SHP77 (cell line): Measurements from ENCODE around the gene SYF2.
"Not testable (repeated sequence)": the region's sequence is repeated elsewhere in the genome, so short reads cannot be mapped to it uniquely, and the experiment has no call there.

Experiments
- DNase-seq, 2 experiments: peaks; one replicate each; lab custom pipeline; 2025; lab: John Stamatoyannopoulos, UW

Gene SYF2

GRCh38 chr1:25246600-25247023, 14.3 kb upstream of the SYF2 start:
- DNase-seq: peak in 1 of 2 experiments; percentile 28

DNA sequence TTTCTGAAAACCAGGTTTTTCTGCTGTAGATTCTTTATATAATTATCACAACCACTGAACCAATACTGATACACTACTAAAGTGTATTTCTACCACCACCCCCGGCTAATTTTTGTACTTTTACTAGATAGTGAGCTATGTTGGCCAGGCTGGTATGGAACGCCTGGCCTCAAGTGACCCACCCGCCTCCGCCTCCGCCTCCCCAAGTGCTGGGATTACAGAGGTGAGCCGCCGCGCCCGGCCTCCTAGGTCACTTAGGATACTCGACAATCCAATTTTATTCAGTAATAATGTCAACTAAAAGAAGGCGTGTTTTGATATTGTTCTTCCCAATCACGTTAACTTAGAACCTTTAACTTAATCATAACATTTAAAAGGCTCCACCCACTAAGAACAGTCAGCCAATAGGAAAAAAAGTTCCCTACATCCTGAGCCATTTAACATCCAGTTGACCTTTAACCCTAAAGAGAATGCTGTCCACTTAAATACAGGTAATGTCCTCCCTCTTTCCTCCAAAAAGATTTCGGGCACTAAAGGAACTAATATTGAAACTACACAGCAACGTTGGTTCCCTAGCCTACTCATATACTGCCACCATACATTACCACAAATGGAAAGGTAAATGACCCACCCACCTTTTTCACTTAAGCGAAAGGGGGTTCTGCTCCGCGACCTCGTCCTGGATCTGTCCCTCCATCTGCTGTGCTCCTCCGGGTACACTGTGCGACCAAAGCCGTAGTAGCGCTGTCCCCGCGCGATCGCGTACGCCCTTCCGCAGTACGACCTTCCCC, 13.7 kb upstream of the SYF2 start:
- DNase-seq: no peak

DNA sequence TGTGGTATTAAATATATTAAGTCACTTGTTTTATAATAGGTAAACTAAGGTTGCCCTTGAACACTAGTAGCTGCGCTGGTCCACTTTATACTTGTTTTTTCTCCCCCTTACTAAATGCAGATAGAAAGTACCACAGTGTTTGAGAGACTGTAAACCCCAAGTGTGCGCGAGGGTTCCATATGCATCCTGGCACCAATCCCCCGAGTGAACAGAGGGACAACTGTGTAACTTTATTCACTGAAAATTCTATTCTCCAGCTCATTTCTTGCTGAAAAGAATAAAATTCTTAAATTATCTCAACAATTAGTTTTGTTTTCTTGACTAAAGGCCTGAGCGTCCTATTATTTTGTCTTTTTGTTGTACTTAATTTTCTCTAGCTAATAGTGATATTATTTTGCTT, 13.1 kb upstream of the SYF2 start:
- DNase-seq: no peak

DNA sequence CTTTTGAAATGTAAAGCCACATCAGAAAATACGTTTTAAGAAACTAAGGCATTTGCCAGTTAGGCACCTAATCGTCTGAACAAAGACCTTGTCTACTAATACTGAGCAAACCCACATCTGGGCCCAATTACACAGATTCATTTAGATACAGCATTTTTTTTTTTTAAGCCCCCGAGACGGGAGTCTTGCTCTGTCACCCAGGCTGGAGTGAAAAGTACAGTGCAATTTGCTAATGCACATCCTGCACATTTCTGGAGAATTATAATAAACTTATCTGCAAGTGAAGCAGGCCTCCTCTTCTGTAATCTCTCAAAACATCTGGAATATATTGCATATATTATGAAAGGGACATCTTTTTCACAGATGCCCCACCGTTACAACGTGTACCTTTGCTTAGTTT, 11.6 kb upstream of the SYF2 start:
- no peak for DNase-seq

GRCh38 chr1:25239681-25240541, 7.6 kb upstream of the SYF2 start:
- peak; percentile 90 to 92 for DNase-seq

DNA sequence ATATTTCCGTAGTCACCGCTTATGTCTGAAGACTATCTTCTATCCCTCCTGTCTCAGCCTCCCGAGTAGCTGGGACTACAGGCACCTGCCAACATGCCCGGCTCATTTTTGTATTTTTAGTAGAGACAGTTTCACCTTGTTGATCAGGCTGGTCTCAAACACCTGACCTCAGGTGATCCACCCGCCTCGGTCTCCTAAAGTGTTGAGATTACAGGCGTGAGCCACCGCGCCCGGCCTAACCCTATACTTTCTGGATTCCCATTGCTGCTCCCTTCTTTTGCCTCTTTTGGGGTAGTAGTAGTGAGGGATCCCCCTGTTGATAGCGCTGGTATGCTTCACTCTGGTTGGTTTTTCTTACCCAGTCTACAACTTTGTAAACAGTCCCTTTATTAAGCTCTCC, 5.7 kb upstream of the SYF2 start:
- no peak for DNase-seq

GRCh38 chr1:25236261-25236660, 4.0 kb upstream of the SYF2 start:
- not testable (repeated sequence) for DNase-seq

GRCh38 chr1:25235411-25235810, 3.1 kb upstream of the SYF2 start:
- not testable (repeated sequence) for DNase-seq

DNA sequence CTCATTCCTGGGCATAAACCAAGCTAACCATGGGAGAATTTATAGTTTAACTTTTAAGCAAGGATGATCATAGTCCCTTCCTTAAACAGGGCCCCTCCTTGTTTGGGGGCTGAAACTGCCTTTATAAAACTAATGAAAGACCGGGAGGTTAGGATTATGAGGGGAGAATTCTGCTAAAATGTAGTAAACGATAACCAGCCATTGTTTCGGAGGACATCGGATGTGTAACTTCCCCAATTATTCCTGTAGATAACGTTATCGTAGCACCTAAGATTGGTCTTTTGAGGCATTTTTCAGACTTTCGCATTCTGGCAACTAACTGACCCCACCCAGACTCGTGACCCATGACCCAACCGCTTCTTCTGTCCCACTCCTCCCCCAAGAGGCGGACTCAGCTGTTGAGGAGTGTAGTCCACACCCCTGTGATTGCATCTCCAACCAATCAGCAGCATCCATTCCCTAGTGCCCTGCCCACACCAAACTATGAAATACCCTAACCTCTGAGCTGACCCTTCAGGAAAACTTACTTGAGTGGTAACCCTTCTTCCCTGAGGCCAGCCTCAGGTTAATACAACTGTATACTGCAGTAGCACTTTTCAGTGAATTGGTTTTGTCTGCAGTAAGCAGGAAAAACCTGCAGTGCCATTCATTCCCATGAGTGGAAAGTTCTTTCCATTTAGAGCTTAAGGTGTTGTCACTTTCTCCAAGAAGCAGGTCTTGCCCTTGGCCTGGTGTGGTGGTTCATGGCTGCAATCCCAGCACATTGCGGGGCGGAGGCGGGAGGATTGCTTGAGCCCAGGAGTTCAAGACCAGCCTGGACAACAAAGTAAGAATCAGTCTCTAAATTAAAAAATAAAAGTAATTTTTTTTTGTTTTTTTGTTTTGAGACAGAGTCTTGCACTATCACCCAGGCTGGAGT, 823 bp upstream of the SYF2 start:
- peak; percentile 17 to 74 for DNase-seq

DNA sequence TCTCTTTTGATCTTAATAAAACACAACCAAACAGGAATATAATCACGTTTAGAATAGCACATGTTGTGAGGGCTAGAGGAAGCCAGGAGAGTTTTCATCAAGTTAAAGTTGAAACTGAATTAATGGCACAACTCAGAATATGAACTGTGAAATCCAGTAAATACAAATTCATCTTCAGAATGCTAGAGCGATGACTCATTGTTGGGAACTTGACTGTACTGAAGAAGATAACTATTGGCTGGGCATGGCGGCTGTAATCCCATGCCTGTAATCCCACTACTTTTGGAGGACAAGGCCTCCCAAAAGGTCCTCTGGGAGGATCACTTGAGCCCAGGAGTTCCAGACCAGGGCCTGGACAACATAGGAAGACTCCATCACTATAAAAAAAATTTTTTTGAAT, 8.8 kb downstream of the SYF2 start:
- DNase-seq: no peak

GRCh38 chr1:25222606-25223005, 9.7 kb downstream of the SYF2 start:
- DNase-seq: no peak

- DNase-seq: no peak
Observed at GRCh38 chr1:25220666-25221065, 11.6 kb downstream of the SYF2 start.

GRCh38 chr1:25219661-25220251, 12.5 kb downstream of the SYF2 start:
- DNase-seq: no peak

DNA sequence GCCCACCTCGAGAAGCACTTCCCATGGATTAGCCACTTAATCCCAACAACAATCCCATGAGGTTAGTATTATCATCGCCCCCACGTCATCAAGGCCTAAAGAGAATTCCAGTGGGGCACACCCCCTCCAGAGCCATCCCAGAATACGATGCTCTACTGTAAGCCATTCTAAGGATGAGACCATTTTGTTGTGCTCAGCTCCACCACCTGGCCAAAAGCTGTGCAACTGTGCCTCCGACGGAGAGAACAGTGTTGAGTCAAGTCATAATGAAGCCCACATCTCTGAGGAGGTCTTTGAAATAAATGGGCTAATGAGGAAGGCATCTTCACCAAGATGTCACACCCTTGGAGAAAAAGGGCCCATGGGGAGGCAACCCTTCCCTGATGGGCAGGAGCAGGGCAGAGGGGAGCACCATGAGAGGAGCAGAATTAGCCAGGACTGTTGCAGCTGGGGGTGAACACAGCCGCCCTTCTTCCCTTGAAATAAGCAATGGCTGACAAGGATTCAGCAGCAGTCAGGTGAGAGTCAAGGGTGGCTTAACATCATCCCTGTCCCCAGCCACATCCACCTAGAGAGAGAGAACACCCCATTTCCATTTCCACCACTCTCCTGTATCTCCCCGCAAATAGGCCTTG, 14.6 kb downstream of the SYF2 start:
- no peak for DNase-seq

DNA sequence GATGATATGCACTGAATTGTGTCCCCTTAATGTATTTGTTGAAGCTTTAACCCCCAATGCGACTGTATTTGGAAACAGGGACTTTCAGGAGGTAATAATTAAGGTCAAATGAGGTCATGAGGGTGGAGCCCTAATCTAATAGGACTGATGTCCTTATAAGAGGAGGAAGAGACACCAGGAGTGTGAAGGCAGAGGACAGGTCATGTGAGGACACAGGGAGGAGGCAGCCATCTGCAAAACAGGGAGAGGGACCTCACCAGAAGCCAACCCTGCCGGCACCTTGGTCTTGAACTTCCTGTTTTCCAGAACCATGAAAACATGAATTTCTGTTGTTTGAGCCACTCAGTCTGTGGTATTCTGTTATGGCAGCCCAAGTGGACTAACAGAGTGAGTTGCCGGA, 15.3 kb downstream of the SYF2 start:
- no peak for DNase-seq

DNA sequence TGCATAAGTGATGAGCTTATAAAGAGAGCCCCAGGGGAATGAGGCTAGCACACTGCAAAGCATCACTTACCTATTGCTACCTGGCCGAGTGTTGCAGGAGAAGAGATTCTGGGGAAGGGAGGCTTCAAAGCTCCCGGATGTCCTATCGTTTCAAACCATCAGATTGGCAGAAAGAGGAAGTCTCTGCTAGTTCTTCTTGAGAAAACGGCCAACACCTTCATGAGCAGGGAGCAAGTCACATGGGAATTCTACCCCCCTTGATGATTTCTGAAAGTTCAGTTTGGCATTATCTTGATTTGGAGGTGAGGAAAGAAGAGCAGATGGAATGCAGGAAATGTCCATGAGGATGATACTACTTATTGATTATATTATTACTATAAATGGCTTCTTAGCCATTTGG, 16.2 kb downstream of the SYF2 start:
- DNase-seq: no peak

DNA sequence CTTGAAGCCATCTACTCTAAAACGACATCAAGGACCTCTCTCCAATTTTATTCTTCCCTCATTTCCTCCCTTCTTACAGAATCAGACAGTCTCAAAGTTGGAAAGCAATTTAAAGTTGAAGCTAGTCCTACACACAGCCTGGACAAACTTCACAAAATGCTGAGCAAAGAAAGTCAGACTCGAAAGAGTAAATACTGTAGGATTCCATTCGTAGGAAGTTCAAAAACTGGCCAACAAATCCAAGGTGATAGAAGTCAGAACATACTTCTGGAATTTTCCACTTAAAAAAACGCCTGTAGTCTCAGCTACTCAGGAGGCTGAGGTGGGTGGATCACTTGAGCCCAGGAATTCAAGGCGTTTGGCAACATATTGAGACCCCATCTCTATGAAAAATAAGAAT, 19.6 kb downstream of the SYF2 start:
- DNase-seq: no peak

- DNase-seq: no peak
Observed at GRCh38 chr1:25210728-25211127, 21.6 kb downstream of the SYF2 start.

GRCh38 chr1:25209516-25209915, 22.8 kb downstream of the SYF2 start:
- DNase-seq: no peak

DNA sequence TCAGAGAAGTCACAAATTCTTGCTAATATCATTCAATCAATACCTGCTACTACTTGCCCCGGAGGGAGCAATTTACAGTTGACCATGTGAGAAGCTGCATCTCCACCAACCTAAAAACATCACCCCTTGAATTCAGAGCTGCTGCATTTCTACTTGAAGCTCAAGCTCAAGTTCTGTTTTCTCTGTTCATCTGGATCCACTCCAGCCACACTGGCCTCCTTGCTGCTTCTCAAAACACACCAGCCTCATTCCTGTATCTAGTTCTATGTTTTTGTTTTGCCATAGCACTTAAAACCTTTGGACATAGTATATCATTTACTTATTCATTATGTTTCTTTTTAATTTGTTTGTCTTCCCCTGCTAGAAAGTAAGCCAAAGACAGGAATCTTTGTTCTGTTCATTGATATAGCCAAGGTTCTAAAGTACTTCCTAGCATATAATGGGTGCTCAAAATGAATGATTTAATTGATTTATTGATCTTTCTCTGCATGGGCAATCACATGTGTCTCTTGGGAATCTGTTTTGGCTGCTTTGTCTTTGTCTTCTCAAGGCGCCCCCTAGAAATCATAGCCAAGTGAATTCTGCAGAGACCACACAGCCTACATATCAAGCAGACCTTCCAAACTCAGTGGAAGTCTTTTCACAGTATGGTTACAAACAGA, 23.6 kb downstream of the SYF2 start:
- DNase-seq: no peak

DNA sequence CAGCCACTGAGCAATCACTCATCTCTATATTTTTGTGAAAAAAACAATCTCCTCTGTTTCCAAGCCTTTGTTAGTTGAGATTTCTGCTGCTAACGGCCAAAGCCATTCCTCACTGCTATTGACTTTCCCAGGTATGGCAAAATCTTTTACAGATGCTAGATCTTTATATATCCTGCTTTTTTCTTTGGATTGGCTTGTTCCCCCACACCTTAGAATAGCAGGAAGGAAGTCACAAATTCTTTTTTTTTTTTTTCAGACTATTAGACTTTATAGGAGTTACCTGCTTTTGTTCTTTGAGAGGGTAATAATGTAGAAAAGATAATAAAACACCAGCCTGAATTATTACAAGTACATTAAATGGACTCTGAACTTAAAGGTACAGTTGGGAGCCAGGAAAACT, 24.2 kb downstream of the SYF2 start:
- no peak for DNase-seq
